SK-MEL-5 (cell line): ENCODE data around the gene NPAS1. TPM values are rescaled to one million over a fixed set of nuclear protein-coding genes. Genes with fewer than 3 reads are reported as not detected.

Experiments
- DNase-seq: peaks from one replicate; pipeline ENCODE4 v3.0.0-alpha.2; 2016; ENCODE audit warnings: low read depth, low spot score
- in situ Hi-C: cut with HindIII; loops from 2 replicates; pipeline ENCODE4 v1.10.0; 2016; ENCODE audit warnings: low sequenced_read_pairs, high pct_unique_total_duplicates, low pct_unique_long_range_greater_than_20kb
- total RNA-seq: library from RNA; depleted of rRNA; stranded (reverse); fragments of >200 nt; shearing (Covaris generic); gene quantifications from 2 replicates; pipeline ENCODE4 v1.2.3, GENCODE V29; 2014

Gene NPAS1
- total RNA-seq, 1 experiment from 2014 or later = 2.0 TPM

GRCh38 chr19:46985542-46986415 is 33.9 kb upstream of the NPAS1 start:
- in situ Hi-C loops = no loop called here
- DNase-seq = no peak

- DNase-seq = no peak
- in situ Hi-C loops = no loop called here
These were observed 30.9 kb upstream of the NPAS1 start for GRCh38 chr19:46988614-46989230.

DNA sequence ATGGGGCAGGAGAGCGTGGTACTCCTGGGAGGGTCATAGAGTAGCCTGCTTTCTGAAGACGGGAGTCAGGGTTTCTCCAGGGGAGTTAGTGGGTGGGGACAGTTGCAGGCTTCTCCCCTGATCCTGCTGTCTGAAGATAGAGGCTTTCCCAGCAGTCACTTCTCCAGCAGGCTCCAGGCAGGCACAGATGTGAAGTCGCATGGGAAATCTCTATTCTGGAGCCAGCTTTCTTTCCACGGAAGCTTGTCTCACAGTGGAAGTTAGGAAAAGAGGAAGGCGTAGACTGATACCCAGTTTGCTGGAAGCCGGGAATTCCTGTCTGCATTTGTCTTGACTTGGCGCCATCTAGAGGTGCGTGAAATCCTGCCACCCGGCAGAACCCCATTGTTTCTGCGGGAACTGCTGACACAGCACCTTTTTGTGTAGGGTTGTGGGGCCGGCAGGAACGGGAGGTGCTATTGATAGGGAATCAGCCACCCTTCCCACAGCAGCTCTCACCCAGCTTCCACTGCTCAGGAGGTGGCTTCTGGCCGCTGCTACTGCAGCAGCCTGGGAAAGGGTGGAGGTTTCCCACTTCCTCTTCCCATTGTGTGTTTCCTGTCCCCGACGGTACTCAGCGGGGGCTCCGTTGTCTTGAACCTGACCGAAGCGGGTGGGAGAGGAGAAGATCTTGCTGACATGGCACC is 28.5 kb upstream of the NPAS1 start:
- in situ Hi-C loops = no loop called here
- DNase-seq = peak; percentile 80

GRCh38 chr19:46992699-46993535 is 26.7 kb upstream of the NPAS1 start:
- in situ Hi-C loops = no loop called here
- no peak for DNase-seq

GRCh38 chr19:46993622-46994021 is 26.0 kb upstream of the NPAS1 start:
- in situ Hi-C loops = no loop called here
- no peak for DNase-seq

DNA sequence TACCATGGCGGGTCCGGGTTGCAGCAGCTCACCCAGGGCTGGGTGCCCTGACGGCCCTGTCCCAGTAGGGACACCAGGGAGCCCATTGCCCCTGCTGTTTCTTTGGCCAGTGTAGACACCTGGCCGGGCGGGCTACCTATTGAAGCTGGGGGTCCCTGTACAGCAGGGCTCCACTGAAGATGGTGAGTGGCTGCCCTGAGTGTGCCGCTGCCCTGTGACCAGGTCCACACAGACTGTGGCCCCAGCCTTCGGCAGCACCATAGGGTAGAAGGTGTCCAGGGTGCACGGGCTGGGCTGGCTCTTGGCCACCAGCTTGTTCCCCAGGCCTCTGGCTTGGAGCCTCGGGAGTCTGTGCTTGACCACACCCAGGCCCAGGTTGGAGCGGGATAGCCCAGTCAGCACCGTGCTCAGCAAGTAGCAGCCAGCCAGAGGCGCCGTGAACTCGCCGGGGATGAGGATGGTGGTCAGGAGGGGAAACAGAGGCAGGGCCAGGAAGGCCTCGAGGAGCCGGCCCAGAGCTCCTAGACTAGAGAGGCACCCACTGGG is 25.4 kb upstream of the NPAS1 start:
- no peak for DNase-seq
- in situ Hi-C loops = no loop called here

- in situ Hi-C loops = no loop called here
- DNase-seq = no peak
These were observed 24.1 kb upstream of the NPAS1 start for GRCh38 chr19:46995492-46995891.

DNA sequence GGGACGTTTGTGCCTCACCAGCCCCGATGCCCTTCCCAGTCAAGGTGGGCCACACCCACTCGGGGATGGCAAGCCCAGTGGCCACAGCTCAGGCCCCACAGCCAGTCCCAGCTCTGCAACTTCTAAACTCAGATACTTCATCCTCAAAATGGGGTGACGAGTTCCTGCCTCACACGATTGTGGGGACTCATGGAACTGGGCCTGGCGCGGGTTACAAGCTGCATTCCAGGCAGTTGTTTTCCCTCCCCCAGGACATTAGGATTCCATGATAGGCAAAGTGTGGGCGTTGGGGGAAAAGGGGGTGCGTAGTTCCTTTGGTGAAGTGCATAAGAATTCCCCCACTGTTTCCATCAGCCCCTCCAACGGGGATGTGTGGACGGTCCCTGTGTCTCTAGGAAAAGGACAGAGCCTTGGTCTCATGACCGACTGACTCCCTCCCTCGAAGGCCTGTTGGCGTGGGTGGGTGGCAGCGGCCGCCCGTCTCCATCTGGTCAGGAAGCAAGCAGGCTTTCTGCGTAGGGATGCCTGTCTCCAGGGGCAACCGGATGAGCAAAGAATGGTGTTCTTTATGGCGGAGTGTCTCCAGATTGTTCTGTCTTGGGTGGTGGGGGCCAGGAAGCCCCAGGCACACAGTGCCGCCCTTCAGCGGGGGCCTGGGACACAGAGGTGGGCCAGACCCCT is 21.1 kb upstream of the NPAS1 start:
- DNase-seq = no peak
- in situ Hi-C loops = no loop called here

GRCh38 chr19:46999377-46999776 is 20.3 kb upstream of the NPAS1 start:
- no peak for DNase-seq
- in situ Hi-C loops = no loop called here

DNA sequence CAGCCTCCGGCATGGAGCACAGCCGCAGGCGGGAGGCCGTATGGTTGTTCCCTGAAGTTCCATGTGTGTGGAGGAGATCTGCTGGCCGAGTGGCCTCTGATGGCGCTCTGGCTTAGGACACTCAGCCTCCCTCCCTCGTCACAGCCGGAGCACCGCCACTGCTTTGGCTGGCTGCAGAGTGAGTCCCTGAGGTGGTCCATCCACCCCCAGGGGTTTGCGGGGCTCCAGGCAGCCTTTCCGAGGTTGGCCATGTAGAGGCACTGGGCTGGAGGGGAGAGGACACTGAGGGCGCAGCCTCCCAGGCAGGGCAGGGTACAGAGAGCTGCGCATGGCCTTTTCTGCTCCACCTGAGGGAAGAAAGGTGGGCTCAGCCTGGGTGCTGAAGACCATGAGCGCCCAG is 19.8 kb upstream of the NPAS1 start:
- in situ Hi-C loops = no loop called here

GRCh38 chr19:47000373-47000772 is 19.3 kb upstream of the NPAS1 start:
- DNase-seq = no peak
- in situ Hi-C loops = no loop called here

More for the DNA sequence above, 19.8 kb upstream of the NPAS1 start:
- no peak for DNase-seq

- no peak for DNase-seq
- in situ Hi-C loops = no loop called here
These were observed 18.1 kb upstream of the NPAS1 start for GRCh38 chr19:47001584-47001983.

DNA sequence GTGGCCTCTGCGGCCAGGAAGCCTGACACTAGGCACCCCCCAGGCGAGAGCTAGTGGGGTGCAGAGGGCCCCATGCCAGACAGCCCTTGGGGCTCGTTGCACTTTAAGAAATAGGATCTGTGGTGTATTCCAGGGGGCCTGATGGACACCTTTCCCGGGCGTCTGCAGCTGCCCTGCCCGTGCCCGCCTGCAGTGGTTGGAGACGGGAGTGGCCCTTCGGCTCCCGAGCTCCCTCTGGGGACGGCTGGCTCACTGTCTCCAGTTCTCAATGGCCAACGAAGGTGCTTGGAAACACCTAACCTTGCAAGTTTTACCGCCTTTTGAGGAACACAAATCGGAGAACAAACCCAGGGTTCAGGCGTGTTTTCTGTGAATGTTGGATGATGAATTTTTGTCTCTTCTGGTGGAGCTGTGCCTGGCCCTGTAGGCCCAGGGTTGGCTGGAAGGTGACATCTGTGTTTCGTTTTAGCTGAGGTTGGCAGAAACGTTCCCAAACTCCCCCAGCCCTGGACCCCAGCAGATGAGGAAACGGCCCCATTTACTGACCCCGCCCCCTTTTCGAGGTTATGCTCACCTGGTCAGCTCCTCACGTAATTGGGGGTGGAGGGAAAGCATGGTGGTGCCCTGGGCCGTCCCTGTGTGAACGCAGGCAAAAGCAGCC is 17.4 kb upstream of the NPAS1 start:
- no peak for DNase-seq
- in situ Hi-C loops = no loop called here

DNA sequence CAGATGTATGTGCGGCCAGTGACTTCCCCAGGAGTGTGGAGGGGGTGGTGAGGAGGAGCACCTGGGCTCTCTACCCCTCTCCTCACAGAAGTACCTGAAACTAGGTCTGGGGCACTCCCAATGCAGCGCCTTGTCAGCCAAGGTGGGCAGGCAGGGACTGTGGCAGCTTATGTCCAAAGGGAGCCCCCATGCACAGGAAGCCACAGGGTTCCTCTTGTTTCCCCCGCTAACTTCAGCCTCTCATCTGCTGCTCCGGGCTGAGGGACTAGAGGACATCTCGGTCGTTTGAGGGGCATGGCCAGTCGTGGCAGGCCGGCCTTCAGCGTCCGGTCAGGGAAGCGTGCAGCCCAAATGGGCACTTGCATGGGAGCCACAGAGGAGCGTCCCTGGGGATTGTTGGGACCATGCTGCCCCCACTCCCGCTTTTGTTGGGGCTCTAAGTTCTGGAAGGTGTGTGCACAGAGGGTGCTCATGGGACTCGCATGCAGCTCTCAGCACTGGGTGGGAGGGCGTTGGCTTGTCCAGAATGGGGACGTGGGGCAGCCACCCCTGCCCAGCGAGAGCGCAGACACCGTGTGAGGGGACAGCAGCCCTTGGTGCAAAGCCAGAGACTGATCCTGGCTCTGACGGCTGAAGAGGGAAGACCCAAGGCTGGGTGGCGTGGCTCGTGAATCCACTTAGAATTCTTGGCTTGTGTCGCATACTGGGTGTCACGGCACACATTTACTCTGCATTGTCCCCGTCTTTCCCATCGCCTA is 16.6 kb upstream of the NPAS1 start:
- no peak for DNase-seq
- in situ Hi-C loops = no loop called here

- DNase-seq = no peak
- in situ Hi-C loops = no loop called here
These were observed 15.8 kb upstream of the NPAS1 start for GRCh38 chr19:47003611-47004465.
